GM23338 (cell line): Measurements from ENCODE around the gene CERS2. TPM values are rescaled to one million over a fixed set of nuclear protein-coding genes. Genes with fewer than 3 reads are reported as not detected.

Experiments used
- ATAC-seq: fragments of 200-7000 bp; cut with Tn5 transposase; 3 replicates; pipeline ENCODE4 v1.9.1; 2020
- DNase-seq: peaks from one replicate; pipeline ENCODE4 v3.0.0-alpha.2; 2015; ENCODE audit warnings: low spot score
- H2AFZ ChIP-seq: fragments of 200-600 bp; sonication (generic); 2 replicates; pipeline ENCODE4 v1.8.0; 2016; ENCODE audit warnings: antibody characterized with exemption, mild to moderate bottlenecking, moderate library complexity
- H3F3A ChIP-seq: fragments of 200-600 bp; sonication (generic); replicated peaks from 2 replicates; pipeline ENCODE4 v1.8.0; 2017; ENCODE audit warnings: antibody characterized with exemption, mixed run types, low read depth
- H3K27ac ChIP-seq: fragments of 200-600 bp; sonication (generic); 2 replicates; pipeline ENCODE4 v1.6.1; 2016; ENCODE audit warnings: low read depth
- H3K27me3 ChIP-seq: fragments of 200-600 bp; sonication (generic); 2 replicates; pipeline ENCODE4 v1.8.0; 2016; ENCODE audit warnings: mild to moderate bottlenecking, mixed run types, moderate library complexity; ENCODE audit not compliant: insufficient read depth
- H3K36me3 ChIP-seq: fragments of 200-600 bp; sonication (generic); 2 replicates; pipeline ENCODE4 v1.8.0; 2016; ENCODE audit warnings: mild to moderate bottlenecking; ENCODE audit not compliant: insufficient read depth
- H3K4me1 ChIP-seq: fragments of 200-600 bp; sonication (generic); 2 replicates; pipeline ENCODE4 v1.8.0; 2016; ENCODE audit warnings: mild to moderate bottlenecking, moderate library complexity; ENCODE audit not compliant: insufficient read depth
- H3K4me2 ChIP-seq: fragments of 200-600 bp; sonication (generic); 2 replicates; pipeline ENCODE4 v1.7.1; 2017; ENCODE audit warnings: mixed run types
- H3K4me3 ChIP-seq: fragments of 200-600 bp; sonication (generic); 2 replicates; pipeline ENCODE4 v1.6.1; 2016; ENCODE audit warnings: mixed run types
- H3K79me2 ChIP-seq: fragments of 200-600 bp; sonication (generic); replicated peaks from 2 replicates; pipeline ENCODE4 v1.8.0; 2017; ENCODE audit warnings: mild to moderate bottlenecking; ENCODE audit not compliant: insufficient read depth
- H3K9me2 ChIP-seq: fragments of 200-600 bp; sonication (generic); 2 replicates; pipeline ENCODE4 v1.8.0; 2017; ENCODE audit not compliant: insufficient read depth
- H4K20me1 ChIP-seq: fragments of 200-600 bp; sonication (generic); replicated peaks from 2 replicates; pipeline ENCODE4 v1.8.0; 2017; ENCODE audit warnings: mild to moderate bottlenecking; ENCODE audit not compliant: insufficient read depth
- H3K27ac Mint-ChIP-seq: 2 replicates; pipeline ENCODE4 v1.8.0; 2020; ENCODE audit warnings: inconsistent platforms, mild to moderate bottlenecking, moderate library complexity, mixed read lengths
- H3K27me3 Mint-ChIP-seq: 3 replicates; pipeline ENCODE4 v1.8.0; 2022; ENCODE audit warnings: low read depth, mild to moderate bottlenecking, moderate library complexity, mixed read lengths, inconsistent platforms; ENCODE audit not compliant: insufficient read depth, poor library complexity
- H3K36me3 Mint-ChIP-seq: 3 replicates; pipeline ENCODE4 v1.8.0; 2021; ENCODE audit warnings: low read depth, mild to moderate bottlenecking, inconsistent platforms, moderate library complexity, mixed read lengths
- H3K4me1 Mint-ChIP-seq: 3 replicates; pipeline ENCODE4 v1.8.0; 2020; ENCODE audit warnings: mild to moderate bottlenecking, inconsistent platforms, mixed read lengths
- H3K4me3 Mint-ChIP-seq: 3 replicates; pipeline ENCODE4 v1.8.0; 2021; ENCODE audit warnings: moderate library complexity, mild to moderate bottlenecking, inconsistent platforms, mixed read lengths
- H3K9me3 Mint-ChIP-seq: 3 replicates; pipeline ENCODE4 v1.8.0; 2020; ENCODE audit warnings: moderate library complexity, mild to moderate bottlenecking, inconsistent platforms, mixed read lengths
- CREB1 ChIP-seq: fragments of 250-450 bp; sonication (Bioruptor Pico); IDR thresholded peaks from 2 replicates; pipeline ENCODE4 v1.5.0; 2020; ENCODE audit warnings: low read depth, mild to moderate bottlenecking, moderate library complexity
- EZH2 ChIP-seq: fragments of 200-600 bp; sonication (generic); IDR thresholded peaks from one replicate; pipeline ENCODE4 v1.8.0; 2017; ENCODE audit warnings: antibody characterized with exemption, mild to moderate bottlenecking, low read depth; ENCODE audit not compliant: unreplicated experiment
- EZH2phosphoT487 ChIP-seq: fragments of 200-600 bp; sonication (generic); IDR thresholded peaks from one replicate; pipeline ENCODE4 v1.8.1; 2018; ENCODE audit warnings: antibody characterized with exemption; ENCODE audit not compliant: unreplicated experiment
- JUNB ChIP-seq: IDR thresholded peaks from one replicate; pipeline ENCODE4 v1.6.1; 2016; ENCODE audit warnings: antibody characterized with exemption; ENCODE audit not compliant: unreplicated experiment
- NANOG ChIP-seq: IDR thresholded peaks from 2 replicates; pipeline ENCODE4 v1.6.1; 2016; ENCODE audit warnings: antibody characterized with exemption, borderline replicate concordance
- POLR2AphosphoS5 ChIP-seq: IDR thresholded peaks from 2 replicates; pipeline ENCODE4 v1.6.1; 2016; ENCODE audit warnings: antibody characterized with exemption, low read depth
- STAT1 ChIP-seq: IDR thresholded peaks from one replicate; pipeline ENCODE4 v1.6.1; 2016; ENCODE audit warnings: antibody characterized with exemption; ENCODE audit not compliant: unreplicated experiment
- ZNF114 ChIP-seq: fragments of 250-450 bp; sonication (Bioruptor Pico); IDR thresholded peaks from 2 replicates; pipeline ENCODE4 v1.5.0; 2020; ENCODE audit warnings: mild to moderate bottlenecking, moderate library complexity
- ZNF331 ChIP-seq: fragments of 250-450 bp; sonication (Bioruptor Pico); IDR thresholded peaks from 2 replicates; pipeline ENCODE4 v1.5.0; 2020; ENCODE audit warnings: low read depth, mild to moderate bottlenecking, moderate library complexity
- polyA plus RNA-seq: library from polyadenylated mRNA; unstranded; fragments of >200 nt; fragmentation: Nextera tagmentation; extraction: Ambion mirVana; gene quantifications from 2 replicates; pipeline ENCODE4 v1.2.1, GENCODE V29; 2016
- total RNA-seq: library from RNA; depleted of rRNA; stranded (reverse); fragments of >200 nt; shearing (Covaris generic); gene quantifications from 2 replicates; pipeline ENCODE4 v1.2.3, GENCODE V29; 2014
- TF ChIP-seq, protein P1 (sequence below): IDR thresholded peaks from one replicate; pipeline ENCODE4 v1.6.1; 2018; ENCODE audit warnings: antibody characterized with exemption; ENCODE audit not compliant: unreplicated experiment
- TF ChIP-seq, protein P2 (sequence below): IDR thresholded peaks from 2 replicates; pipeline ENCODE4 v1.6.1; 2016; ENCODE audit warnings: antibody characterized with exemption
- TF ChIP-seq, protein P3 (sequence below), 2 experiments: fragments of 200-600 bp in 1 of 2; sonication (generic) in 1 of 2; conservative IDR thresholded peaks; 2 replicates each; pipeline versions ENCODE4 v1.5.1 to v1.6.1; 2016 to 2017; ENCODE audit warnings: antibody characterized with exemption in 2 of 2, low read depth in 2 of 2, mild to moderate bottlenecking in 2 of 2, moderate library complexity in 1 of 2
- TF ChIP-seq, protein P4 (sequence below): fragments of 250-450 bp; sonication (Bioruptor Pico); IDR thresholded peaks from 2 replicates; pipeline ENCODE4 v1.5.0; 2020; ENCODE audit warnings: mild to moderate bottlenecking, moderate library complexity

Gene CERS2
- total and polyA plus RNA-seq, 2 experiments from 2014 or later: 83.3 to 120 TPM

DNA sequence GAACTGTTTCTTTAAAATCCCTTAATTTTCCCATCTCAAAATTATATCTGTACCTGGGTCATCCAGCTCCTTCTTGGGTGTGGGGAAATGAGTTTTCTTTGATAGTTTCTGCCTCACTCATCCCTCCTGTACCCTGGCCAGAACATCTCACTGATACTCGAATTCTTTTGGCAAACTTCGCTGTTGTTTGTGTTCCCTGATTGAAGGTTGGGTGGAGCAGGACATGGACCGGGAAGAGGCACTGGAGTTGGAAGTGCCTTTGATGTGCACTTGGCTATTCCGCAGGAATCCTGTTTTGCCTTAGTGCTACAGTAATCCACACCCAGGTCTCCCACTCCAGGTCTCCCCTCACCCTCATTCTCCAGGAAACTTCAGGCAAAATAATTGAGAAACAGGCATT, 20.8 kb upstream of the CERS2 start:
- no peaks in the 10 kb centered on the region for H3K79me2 ChIP-seq
- ATAC-seq (no peak; the same call in 2 of the 3 replicates), DNase-seq (no peak)
- H3K4me1 ChIP-seq: no peaks in the 10 kb centered on the region
- no peaks in the 10 kb centered on the region for H3K36me3 ChIP-seq
- no peak for TF ChIP-seq ZNF114 (CRISPR knock-in tag)
- TF ChIP-seq, protein P1, sequence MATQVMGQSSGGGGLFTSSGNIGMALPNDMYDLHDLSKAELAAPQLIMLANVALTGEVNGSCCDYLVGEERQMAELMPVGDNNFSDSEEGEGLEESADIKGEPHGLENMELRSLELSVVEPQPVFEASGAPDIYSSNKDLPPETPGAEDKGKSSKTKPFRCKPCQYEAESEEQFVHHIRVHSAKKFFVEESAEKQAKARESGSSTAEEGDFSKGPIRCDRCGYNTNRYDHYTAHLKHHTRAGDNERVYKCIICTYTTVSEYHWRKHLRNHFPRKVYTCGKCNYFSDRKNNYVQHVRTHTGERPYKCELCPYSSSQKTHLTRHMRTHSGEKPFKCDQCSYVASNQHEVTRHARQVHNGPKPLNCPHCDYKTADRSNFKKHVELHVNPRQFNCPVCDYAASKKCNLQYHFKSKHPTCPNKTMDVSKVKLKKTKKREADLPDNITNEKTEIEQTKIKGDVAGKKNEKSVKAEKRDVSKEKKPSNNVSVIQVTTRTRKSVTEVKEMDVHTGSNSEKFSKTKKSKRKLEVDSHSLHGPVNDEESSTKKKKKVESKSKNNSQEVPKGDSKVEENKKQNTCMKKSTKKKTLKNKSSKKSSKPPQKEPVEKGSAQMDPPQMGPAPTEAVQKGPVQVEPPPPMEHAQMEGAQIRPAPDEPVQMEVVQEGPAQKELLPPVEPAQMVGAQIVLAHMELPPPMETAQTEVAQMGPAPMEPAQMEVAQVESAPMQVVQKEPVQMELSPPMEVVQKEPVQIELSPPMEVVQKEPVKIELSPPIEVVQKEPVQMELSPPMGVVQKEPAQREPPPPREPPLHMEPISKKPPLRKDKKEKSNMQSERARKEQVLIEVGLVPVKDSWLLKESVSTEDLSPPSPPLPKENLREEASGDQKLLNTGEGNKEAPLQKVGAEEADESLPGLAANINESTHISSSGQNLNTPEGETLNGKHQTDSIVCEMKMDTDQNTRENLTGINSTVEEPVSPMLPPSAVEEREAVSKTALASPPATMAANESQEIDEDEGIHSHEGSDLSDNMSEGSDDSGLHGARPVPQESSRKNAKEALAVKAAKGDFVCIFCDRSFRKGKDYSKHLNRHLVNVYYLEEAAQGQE: no peak
- TF ChIP-seq STAT1: no peak
- TF ChIP-seq, protein P2, sequence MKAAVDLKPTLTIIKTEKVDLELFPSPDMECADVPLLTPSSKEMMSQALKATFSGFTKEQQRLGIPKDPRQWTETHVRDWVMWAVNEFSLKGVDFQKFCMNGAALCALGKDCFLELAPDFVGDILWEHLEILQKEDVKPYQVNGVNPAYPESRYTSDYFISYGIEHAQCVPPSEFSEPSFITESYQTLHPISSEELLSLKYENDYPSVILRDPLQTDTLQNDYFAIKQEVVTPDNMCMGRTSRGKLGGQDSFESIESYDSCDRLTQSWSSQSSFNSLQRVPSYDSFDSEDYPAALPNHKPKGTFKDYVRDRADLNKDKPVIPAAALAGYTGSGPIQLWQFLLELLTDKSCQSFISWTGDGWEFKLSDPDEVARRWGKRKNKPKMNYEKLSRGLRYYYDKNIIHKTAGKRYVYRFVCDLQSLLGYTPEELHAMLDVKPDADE: no peak
- TF ChIP-seq NANOG: no peak
- TF ChIP-seq, protein P3, sequence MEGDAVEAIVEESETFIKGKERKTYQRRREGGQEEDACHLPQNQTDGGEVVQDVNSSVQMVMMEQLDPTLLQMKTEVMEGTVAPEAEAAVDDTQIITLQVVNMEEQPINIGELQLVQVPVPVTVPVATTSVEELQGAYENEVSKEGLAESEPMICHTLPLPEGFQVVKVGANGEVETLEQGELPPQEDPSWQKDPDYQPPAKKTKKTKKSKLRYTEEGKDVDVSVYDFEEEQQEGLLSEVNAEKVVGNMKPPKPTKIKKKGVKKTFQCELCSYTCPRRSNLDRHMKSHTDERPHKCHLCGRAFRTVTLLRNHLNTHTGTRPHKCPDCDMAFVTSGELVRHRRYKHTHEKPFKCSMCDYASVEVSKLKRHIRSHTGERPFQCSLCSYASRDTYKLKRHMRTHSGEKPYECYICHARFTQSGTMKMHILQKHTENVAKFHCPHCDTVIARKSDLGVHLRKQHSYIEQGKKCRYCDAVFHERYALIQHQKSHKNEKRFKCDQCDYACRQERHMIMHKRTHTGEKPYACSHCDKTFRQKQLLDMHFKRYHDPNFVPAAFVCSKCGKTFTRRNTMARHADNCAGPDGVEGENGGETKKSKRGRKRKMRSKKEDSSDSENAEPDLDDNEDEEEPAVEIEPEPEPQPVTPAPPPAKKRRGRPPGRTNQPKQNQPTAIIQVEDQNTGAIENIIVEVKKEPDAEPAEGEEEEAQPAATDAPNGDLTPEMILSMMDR (conservative IDR thresholded peaks at IDR 0.05; ENCODE audit: low read depth in 2 of 2): no peak
- no peak for TF ChIP-seq EZH2phosphoT487
- no peak for TF ChIP-seq JUNB
- no peak for TF ChIP-seq POLR2AphosphoS5
- TF ChIP-seq, protein P4, sequence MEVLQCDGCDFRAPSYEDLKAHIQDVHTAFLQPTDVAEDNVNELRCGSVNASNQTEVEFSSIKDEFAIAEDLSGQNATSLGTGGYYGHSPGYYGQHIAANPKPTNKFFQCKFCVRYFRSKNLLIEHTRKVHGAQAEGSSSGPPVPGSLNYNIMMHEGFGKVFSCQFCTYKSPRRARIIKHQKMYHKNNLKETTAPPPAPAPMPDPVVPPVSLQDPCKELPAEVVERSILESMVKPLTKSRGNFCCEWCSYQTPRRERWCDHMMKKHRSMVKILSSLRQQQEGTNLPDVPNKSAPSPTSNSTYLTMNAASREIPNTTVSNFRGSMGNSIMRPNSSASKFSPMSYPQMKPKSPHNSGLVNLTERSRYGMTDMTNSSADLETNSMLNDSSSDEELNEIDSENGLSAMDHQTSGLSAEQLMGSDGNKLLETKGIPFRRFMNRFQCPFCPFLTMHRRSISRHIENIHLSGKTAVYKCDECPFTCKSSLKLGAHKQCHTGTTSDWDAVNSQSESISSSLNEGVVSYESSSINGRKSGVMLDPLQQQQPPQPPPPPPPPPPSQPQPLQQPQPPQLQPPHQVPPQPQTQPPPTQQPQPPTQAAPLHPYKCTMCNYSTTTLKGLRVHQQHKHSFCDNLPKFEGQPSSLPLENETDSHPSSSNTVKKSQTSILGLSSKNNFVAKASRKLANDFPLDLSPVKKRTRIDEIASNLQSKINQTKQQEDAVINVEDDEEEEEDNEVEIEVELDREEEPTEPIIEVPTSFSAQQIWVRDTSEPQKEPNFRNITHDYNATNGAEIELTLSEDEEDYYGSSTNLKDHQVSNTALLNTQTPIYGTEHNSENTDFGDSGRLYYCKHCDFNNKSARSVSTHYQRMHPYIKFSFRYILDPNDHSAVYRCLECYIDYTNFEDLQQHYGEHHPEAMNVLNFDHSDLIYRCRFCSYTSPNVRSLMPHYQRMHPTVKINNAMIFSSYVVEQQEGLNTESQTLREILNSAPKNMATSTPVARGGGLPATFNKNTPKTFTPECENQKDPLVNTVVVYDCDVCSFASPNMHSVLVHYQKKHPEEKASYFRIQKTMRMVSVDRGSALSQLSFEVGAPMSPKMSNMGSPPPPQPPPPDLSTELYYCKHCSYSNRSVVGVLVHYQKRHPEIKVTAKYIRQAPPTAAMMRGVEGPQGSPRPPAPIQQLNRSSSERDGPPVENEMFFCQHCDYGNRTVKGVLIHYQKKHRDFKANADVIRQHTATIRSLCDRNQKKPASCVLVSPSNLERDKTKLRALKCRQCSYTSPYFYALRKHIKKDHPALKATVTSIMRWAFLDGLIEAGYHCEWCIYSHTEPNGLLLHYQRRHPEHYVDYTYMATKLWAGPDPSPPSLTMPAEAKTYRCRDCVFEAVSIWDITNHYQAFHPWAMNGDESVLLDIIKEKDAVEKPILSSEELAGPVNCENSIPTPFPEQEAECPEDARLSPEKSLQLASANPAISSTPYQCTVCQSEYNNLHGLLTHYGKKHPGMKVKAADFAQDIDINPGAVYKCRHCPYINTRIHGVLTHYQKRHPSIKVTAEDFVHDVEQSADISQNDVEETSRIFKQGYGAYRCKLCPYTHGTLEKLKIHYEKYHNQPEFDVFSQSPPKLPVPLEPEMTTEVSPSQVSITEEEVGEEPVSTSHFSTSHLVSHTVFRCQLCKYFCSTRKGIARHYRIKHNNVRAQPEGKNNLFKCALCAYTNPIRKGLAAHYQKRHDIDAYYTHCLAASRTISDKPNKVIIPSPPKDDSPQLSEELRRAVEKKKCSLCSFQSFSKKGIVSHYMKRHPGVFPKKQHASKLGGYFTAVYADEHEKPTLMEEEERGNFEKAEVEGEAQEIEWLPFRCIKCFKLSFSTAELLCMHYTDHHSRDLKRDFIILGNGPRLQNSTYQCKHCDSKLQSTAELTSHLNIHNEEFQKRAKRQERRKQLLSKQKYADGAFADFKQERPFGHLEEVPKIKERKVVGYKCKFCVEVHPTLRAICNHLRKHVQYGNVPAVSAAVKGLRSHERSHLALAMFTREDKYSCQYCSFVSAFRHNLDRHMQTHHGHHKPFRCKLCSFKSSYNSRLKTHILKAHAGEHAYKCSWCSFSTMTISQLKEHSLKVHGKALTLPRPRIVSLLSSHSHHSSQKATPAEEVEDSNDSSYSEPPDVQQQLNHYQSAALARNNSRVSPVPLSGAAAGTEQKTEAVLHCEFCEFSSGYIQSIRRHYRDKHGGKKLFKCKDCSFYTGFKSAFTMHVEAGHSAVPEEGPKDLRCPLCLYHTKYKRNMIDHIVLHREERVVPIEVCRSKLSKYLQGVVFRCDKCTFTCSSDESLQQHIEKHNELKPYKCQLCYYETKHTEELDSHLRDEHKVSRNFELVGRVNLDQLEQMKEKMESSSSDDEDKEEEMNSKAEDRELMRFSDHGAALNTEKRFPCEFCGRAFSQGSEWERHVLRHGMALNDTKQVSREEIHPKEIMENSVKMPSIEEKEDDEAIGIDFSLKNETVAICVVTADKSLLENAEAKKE: no peak
- TF ChIP-seq CREB1 (CRISPR knock-in tag): no peak
- no peak for TF ChIP-seq EZH2
- TF ChIP-seq ZNF331 (CRISPR knock-in tag): no peak
- Mint-ChIP-seq H3K27ac (peak overlapping the region; percentile 9), H3K27me3 (peaks cover 10% of the 10 kb centered on the region), H3K9me3 (no peaks in the 10 kb centered on the region), H3K4me1 (peaks cover 6% of the 10 kb centered on the region; the same call in 2 of the 3 replicates), H3K36me3 (peaks cover 3% of the 10 kb centered on the region; the same call in 2 of the 3 replicates), H3K4me3 (no peak overlapping the region)
- no peak overlapping the region for H3K4me3 ChIP-seq
- no peak overlapping the region for H3K4me2 ChIP-seq
- no peaks in the 10 kb centered on the region for H4K20me1 ChIP-seq
- H3F3A ChIP-seq: no peaks in the 10 kb centered on the region
- H3K27me3 ChIP-seq: no peaks in the 10 kb centered on the region
- no peaks in the 10 kb centered on the region for H3K9me2 ChIP-seq
- H3K27ac ChIP-seq: peak overlapping the region; percentile 59
- H2AFZ ChIP-seq: no peak overlapping the region
